Prostate gland (tissue), 2 donors: ENCODE data around the gene SERPINB12. TPM values are rescaled to one million over a fixed set of nuclear protein-coding genes. Genes with fewer than 3 reads are reported as not detected.

Source experiments
- DNase-seq: peaks from one replicate; pipeline ENCODE4 v3.0.0-alpha.2; 2019; ENCODE audit warnings: low spot score
- H3K27ac ChIP-seq, 2 donors: fragments of 200-600 bp; sonication (generic); 2 replicates each; pipeline ENCODE4 v1.5.1; 2017 to 2019
- H3K27me3 ChIP-seq: fragments of 200-600 bp; sonication (generic); replicated peaks from 2 replicates; pipeline ENCODE4 v1.5.1; 2019; ENCODE audit not compliant: insufficient read depth
- H3K36me3 ChIP-seq, 2 donors: fragments of 200-600 bp; sonication (generic); 1 replicate in 1 of 2; 2 replicates in 1 of 2; pipeline versions ENCODE4 v1.5.1 to v1.8.1; 2017 to 2019
- H3K4me1 ChIP-seq: fragments of 200-600 bp; sonication (generic); replicated peaks from 2 replicates; pipeline ENCODE4 v1.5.1; 2019
- H3K4me3 ChIP-seq, 2 donors: fragments of 200-600 bp; sonication (generic); 2 replicates each; pipeline ENCODE4 v1.5.1; 2017 to 2019
- H3K9me3 ChIP-seq: fragments of 200-600 bp; sonication (generic); 2 replicates; pipeline ENCODE4 v1.5.1; 2017
- CTCF ChIP-seq, 4 experiments: fragments of 200-600 bp in 2 of 4; fragments of 450-650 bp in 2 of 4; sonication (generic) in 2 of 4; IDR thresholded peaks; 1 replicate in 3 of 4; 2 replicates in 1 of 4; pipeline ENCODE4 v1.5.1; 2016 to 2019; ENCODE audit warnings: antibody characterized with exemption in 4 of 4, mild to moderate bottlenecking in 2 of 4, moderate library complexity in 2 of 4
- POLR2A ChIP-seq: fragments of 450-650 bp; IDR thresholded peaks from one replicate; pipeline ENCODE4 v1.6.1; 2016; ENCODE audit warnings: antibody characterized with exemption, mild to moderate bottlenecking
- POLR2AphosphoS5 ChIP-seq: sonication (generic); formaldehyde crosslinking; IDR thresholded peaks from one replicate; pipeline ENCODE4 v1.6.1; 2017; ENCODE audit warnings: antibody characterized with exemption
- WGBS: methylation state at CpG from one replicate; pipeline ENCODE4 v1.1.5; 2018; 5-methylcytosine and 5-hydroxymethylcytosine counted together
- intact Hi-C: fragments of 100-400 bp; cut with DNase I; formaldehyde crosslinking; loops from one replicate; pipeline ENCODE4 v1.14.2; 2022
- total RNA-seq, 2 donors: library from RNA; depleted of rRNA; stranded (reverse); fragments of >200 nt; gene quantifications; one replicate each; pipeline ENCODE4 v1.1.0, GENCODE V29; 2016

The SERPINB12 gene
- total RNA-seq, 2 donors from 2014 or later = not detected

DNA sequence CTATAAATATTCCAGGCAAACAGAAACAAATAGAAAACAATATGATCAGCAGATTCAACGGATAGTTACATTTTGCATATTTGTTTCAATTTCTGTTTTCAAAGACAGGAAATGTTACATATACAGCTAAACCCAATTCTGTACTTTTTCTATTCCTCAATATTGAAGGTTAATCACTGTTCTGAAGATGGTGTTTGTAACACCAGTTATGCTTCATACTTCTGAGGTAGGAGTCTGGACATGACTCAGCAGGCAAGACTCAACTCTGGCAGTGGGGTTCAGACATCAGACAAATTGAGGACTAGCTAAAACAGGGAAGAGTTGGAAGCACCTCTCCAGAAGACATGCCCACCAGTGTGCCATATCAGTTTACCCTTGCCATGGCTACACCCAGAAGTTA is 61.6 kb downstream of the SERPINB12 start:
- no peaks in the 10 kb centered on the region for H3K36me3 ChIP-seq
- intact Hi-C loops = no loop called here
- H3K27me3 ChIP-seq = no peaks in the 10 kb centered on the region
- H3K4me1 ChIP-seq = no peaks in the 10 kb centered on the region
- WGBS = 47% methylated on average over 1 of the region's 1 CpG
- H3K27ac ChIP-seq = no peak overlapping the region
- DNase-seq = no peak
- TF ChIP-seq POLR2AphosphoS5 = no peak
- TF ChIP-seq POLR2A = no peak
- no peak for TF ChIP-seq CTCF (IDR thresholded peaks at IDR 0.05)
- H3K4me3 ChIP-seq = no peak overlapping the region
- H3K9me3 ChIP-seq = no peaks in the 10 kb centered on the region

- intact Hi-C loops = no loop called here
- TF ChIP-seq CTCF (IDR thresholded peaks at IDR 0.05) = no peak
- Histone ChIP-seq H3K9me3 (no peaks in the 10 kb centered on the region), H3K27me3 (no peaks in the 10 kb centered on the region), H3K36me3 (no peaks in the 10 kb centered on the region), H3K4me3 (no peak overlapping the region), H3K27ac (no peak overlapping the region), H3K4me1 (no peaks in the 10 kb centered on the region)
- WGBS = 48% methylated on average over 4 of the region's 4 CpGs
- DNase-seq = no peak
Observed at GRCh38 chr18:63604791-63605567, 62.8 kb downstream of the SERPINB12 start.

DNA sequence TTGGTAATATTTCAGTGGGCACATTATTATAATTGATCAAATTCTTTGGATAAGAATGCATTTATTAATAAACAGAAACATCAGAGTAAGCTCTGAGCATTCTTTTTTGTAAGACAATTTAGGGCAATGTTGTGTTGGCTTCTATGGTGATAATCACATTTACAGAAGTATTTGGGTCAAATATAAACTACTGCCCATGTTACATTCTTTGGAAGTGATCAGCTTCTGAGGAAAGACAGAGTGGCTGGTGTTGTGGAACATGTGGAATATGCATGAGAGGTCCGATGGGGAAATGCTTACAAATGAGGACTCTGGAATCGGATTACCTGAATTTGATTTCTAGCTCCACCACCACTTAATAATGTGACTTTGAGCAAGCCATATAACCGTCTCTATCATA is 64.4 kb downstream of the SERPINB12 start:
- no peaks in the 10 kb centered on the region for H3K27me3 ChIP-seq
- no peak overlapping the region for H3K4me3 ChIP-seq
- no peak overlapping the region for H3K27ac ChIP-seq
- no peaks in the 10 kb centered on the region for H3K9me3 ChIP-seq
- intact Hi-C loops = no loop called here
- TF ChIP-seq CTCF (IDR thresholded peaks at IDR 0.05) = no peak
- TF ChIP-seq POLR2AphosphoS5 = no peak
- TF ChIP-seq POLR2A = no peak
- H3K36me3 ChIP-seq = no peaks in the 10 kb centered on the region
- H3K4me1 ChIP-seq = no peaks in the 10 kb centered on the region
- DNase-seq = no peak
- WGBS = 79% methylated on average over 3 of the region's 3 CpGs

- Histone ChIP-seq H3K9me3 (no peaks in the 10 kb centered on the region), H3K36me3 (no peaks in the 10 kb centered on the region), H3K4me1 (no peaks in the 10 kb centered on the region), H3K27me3 (no peaks in the 10 kb centered on the region), H3K4me3 (no peak overlapping the region), H3K27ac (no peak overlapping the region)
- intact Hi-C loops = no loop called here
- no peak for TF ChIP-seq CTCF (IDR thresholded peaks at IDR 0.05)
- no peak for TF ChIP-seq POLR2AphosphoS5
- no peak for TF ChIP-seq POLR2A
- whole genome bisulfite sequencing = 95% methylated on average over 4 of the region's 4 CpGs
- DNase-seq = no peak
Observed at GRCh38 chr18:63613420-63613819, 71.3 kb downstream of the SERPINB12 start.
